Measurements from ENCODE around the gene ANTKMT. TPM values are rescaled to one million over a fixed set of nuclear protein-coding genes. Genes with fewer than 3 reads are reported as not detected.

The ANTKMT gene
- total RNA-seq, 1 donor from 2014 or later: 22.6 TPM

DNA sequence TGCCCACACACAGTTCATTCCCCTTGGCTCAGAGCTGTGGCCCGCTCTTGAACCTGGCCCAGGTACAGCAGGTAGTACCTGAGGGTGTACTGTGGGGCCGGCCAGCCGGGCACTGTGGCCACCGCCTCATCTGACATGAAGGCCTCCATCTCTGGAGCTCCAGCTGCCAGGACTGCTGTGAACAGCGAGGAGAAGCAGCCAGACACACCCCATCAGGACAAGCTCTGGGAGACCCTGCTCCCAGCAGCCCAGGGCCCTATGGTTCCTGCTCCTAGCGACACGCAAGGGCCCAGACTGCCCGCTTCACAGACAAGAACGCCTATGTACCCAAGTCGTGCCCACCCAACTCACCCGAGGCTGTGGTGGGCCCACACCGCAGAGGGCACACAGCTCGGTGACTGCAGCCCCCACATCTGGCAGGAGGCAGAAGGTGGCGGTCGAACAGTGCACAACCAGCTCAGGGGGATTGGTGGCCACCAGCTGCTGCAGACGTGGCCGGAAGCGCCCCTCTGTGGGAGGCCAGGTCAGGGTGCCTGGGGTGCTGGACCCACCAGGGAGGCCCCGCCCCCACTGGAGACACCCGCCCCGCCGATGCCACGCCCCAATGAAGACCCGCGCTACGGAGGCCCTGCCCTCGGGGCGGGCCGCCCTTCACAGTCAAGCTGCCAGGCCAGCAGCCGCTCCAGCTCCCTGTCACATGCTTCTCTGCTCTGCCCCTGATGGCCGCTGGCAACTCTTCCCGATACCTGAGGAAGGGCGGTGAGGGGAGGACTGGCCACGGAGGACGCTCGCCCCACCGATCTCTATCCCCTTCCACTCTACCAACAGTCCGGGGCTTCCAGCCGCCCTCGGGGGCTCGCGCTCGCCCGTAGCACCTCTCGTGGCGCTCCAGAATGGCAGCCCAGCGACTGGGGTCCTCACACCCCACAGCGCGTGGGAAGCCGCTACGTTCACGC lies 41.8 kb upstream of the ANTKMT start:
- peaks cover 12% of the 10 kb centered on the region for H3K4me1 Mint-ChIP-seq (ENCODE audit: low read depth, unreplicated experiment)
- Histone ChIP-seq H3K4me2 (ENCODE audit: low read length) (peak overlapping the region; percentile 88), H3K36me3 (ENCODE audit: insufficient read depth, low read length) (peaks cover 3% of the 10 kb centered on the region), H3K4me1 (ENCODE audit: insufficient read depth, low read length) (peaks cover 37% of the 10 kb centered on the region), H3K4me3 (ENCODE audit: insufficient read depth, low read depth, low read length) (peak overlapping the region; percentile 50), H4K20me1 (ENCODE audit: insufficient read depth, low read length) (peaks cover 47% of the 10 kb centered on the region), H3K9ac (ENCODE audit: low read length) (peak overlapping the region; percentile 48), H3K27ac (ENCODE audit: low read depth, low read length) (no peak overlapping the region), H3K9me3 (ENCODE audit: insufficient read depth, low read depth, low read length) (no peaks in the 10 kb centered on the region), H3K79me2 (ENCODE audit: insufficient read depth, low read length) (peaks cover 37% of the 10 kb centered on the region), H3K27me3 (ENCODE audit: insufficient read depth, low read length) (no peaks in the 10 kb centered on the region), H2AFZ (ENCODE audit: low read depth, low read length) (peak overlapping the region; percentile 83)
- DNase-seq (ENCODE audit: low read depth): peak; percentile 21
- peak overlapping the region; percentile 80 for H3K4me3 Mint-ChIP-seq (ENCODE audit: unreplicated experiment)
- no peak for FAIRE-seq
- TF ChIP-seq, protein P1, sequence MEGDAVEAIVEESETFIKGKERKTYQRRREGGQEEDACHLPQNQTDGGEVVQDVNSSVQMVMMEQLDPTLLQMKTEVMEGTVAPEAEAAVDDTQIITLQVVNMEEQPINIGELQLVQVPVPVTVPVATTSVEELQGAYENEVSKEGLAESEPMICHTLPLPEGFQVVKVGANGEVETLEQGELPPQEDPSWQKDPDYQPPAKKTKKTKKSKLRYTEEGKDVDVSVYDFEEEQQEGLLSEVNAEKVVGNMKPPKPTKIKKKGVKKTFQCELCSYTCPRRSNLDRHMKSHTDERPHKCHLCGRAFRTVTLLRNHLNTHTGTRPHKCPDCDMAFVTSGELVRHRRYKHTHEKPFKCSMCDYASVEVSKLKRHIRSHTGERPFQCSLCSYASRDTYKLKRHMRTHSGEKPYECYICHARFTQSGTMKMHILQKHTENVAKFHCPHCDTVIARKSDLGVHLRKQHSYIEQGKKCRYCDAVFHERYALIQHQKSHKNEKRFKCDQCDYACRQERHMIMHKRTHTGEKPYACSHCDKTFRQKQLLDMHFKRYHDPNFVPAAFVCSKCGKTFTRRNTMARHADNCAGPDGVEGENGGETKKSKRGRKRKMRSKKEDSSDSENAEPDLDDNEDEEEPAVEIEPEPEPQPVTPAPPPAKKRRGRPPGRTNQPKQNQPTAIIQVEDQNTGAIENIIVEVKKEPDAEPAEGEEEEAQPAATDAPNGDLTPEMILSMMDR (IDR thresholded peaks at IDR 0.05; ENCODE audit: insufficient read depth, low read depth, low read length): no peak
- no peak for TF ChIP-seq EZH2 (IDR thresholded peaks at IDR 0.05; ENCODE audit: insufficient read depth, low read length)
- H3K27ac Mint-ChIP-seq (ENCODE audit: unreplicated experiment): no peak overlapping the region
- H3K9me3 Mint-ChIP-seq (ENCODE audit: unreplicated experiment): no peaks in the 10 kb centered on the region
- H3K36me3 Mint-ChIP-seq (ENCODE audit: low read depth, unreplicated experiment): peaks cover 9% of the 10 kb centered on the region
- H3K27me3 Mint-ChIP-seq (ENCODE audit: low read depth, unreplicated experiment): no peaks in the 10 kb centered on the region

DNA sequence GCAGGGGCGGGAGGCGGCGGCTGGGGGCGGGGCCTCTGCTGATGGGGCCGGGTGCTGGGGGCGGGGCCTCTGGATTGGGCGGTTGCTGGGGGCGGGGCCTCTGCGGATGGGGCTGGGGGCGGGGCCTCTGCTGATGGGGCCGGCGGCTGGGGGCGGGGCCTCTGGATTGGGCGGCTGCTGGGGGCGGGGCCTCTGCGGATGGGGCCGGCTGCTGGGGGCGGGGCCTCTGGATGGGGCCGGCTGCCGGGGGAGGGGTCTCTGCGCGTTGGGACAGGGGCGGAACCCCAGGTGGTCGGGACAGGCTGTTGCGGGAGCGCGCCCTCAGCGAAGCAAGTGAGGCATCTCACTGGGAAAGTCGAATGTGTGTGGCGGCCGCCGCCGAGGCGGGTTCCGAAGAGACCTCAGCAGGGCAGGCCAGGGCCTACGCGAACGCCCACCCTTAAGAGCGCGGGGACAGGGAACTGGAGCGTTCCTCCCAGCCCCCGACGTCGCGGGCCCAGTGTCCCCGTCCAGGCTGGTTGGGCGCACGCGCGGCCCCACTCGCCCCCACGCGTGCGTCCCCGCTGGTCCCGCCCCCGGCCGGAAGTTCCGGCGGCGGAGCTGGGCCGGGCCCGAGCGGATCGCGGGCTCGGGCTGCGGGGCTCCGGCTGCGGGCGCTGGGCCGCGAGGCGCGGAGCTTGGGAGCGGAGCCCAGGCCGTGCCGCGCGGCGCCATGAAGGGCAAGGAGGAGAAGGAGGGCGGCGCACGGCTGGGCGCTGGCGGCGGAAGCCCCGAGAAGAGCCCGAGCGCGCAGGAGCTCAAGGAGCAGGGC lies 40.9 kb upstream of the ANTKMT start, which contains the start of gene STUB1:
TSS of gene STUB1 (plus strand) at position 597 of the 811 bp plus-strand sequence. CDS start at position 713, 116 bp downstream.
- H3K27ac Mint-ChIP-seq (ENCODE audit: unreplicated experiment): peak within 1 kb of the TSS; percentile 87
- no peak for FAIRE-seq
- peak within 1 kb of the TSS; percentile 93 for H2AFZ ChIP-seq (ENCODE audit: low read depth, low read length)

More for the DNA sequence above, 40.9 kb upstream of the ANTKMT start, which contains the start of gene STUB1:
- peak; percentile 67 for DNase-seq (ENCODE audit: low read depth)
- Histone ChIP-seq H3K9me3 (ENCODE audit: insufficient read depth, low read depth, low read length) (no peaks in the 10 kb centered on the region), H3K9ac (ENCODE audit: low read length) (peak within 1 kb of the TSS; percentile 90), H3K4me2 (ENCODE audit: low read length) (peak within 1 kb of the TSS; percentile 98), H3K36me3 (ENCODE audit: insufficient read depth, low read length) (peaks cover 3% of the 10 kb centered on the region), H3K4me1 (ENCODE audit: insufficient read depth, low read length) (peaks cover 35% of the 10 kb centered on the region), H3K27ac (ENCODE audit: low read depth, low read length) (peak within 1 kb of the TSS; percentile 70), H3K4me3 (ENCODE audit: insufficient read depth, low read depth, low read length) (peak within 1 kb of the TSS; percentile 78), H4K20me1 (ENCODE audit: insufficient read depth, low read length) (peaks cover 38% of the 10 kb centered on the region), H3K27me3 (ENCODE audit: insufficient read depth, low read length) (no peaks in the 10 kb centered on the region), H3K79me2 (ENCODE audit: insufficient read depth, low read length) (peaks cover 42% of the 10 kb centered on the region)
- Mint-ChIP-seq H3K4me3 (ENCODE audit: unreplicated experiment) (peak within 1 kb of the TSS; percentile 89), H3K4me1 (ENCODE audit: low read depth, unreplicated experiment) (peaks cover 12% of the 10 kb centered on the region), H3K36me3 (ENCODE audit: low read depth, unreplicated experiment) (peaks cover 9% of the 10 kb centered on the region), H3K9me3 (ENCODE audit: unreplicated experiment) (no peaks in the 10 kb centered on the region), H3K27me3 (ENCODE audit: low read depth, unreplicated experiment) (no peaks in the 10 kb centered on the region)
- TF ChIP-seq, protein P1 (IDR thresholded peaks at IDR 0.05; ENCODE audit: insufficient read depth, low read depth, low read length): no peak
- TF ChIP-seq EZH2 (IDR thresholded peaks at IDR 0.05; ENCODE audit: insufficient read depth, low read length): no peak

Measured in astrocyte (in vitro differentiated cells and primary cell).